GM21381 (cell line): ENCODE measurements around the gene AMZ1.
"Not testable (repeated sequence)": the region's sequence is repeated elsewhere in the genome, so short reads cannot be mapped to it uniquely, and the experiment has no call there.

Experiments used
- ATAC-seq: cut with Tn5 transposase; IDR thresholded peaks from one replicate; pipeline ENCODE4 v1.9.1; 2021; ENCODE audit warnings: mild to moderate bottlenecking, moderate library complexity; ENCODE audit not compliant: unreplicated experiment

Gene AMZ1

DNA sequence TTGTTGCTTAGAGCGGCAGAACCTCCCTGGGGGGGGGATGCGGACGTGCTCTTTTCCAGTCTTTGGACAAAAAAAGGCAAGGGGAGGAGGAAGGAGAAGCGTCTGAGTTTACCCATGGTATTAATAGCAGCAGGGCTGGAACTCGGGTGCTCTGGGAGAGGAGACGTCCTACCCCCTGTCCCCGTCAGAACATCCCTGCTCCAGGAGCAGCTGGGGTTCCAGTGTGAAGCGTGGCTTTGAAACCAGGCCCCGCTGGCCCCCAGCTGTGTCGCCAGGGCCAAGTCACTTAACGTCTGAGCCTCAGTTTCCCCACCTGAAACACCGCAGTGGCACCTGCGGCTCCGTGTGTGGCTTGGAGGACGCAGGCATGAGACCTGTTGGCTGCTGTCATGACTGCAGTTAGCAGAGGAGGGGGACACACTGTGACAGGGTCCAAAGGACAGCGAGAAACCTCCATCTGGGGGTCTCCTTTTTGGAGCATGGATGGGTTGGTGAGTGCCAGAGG, 1.4 kb downstream of the AMZ1 start:
- no peak for ATAC-seq

DNA sequence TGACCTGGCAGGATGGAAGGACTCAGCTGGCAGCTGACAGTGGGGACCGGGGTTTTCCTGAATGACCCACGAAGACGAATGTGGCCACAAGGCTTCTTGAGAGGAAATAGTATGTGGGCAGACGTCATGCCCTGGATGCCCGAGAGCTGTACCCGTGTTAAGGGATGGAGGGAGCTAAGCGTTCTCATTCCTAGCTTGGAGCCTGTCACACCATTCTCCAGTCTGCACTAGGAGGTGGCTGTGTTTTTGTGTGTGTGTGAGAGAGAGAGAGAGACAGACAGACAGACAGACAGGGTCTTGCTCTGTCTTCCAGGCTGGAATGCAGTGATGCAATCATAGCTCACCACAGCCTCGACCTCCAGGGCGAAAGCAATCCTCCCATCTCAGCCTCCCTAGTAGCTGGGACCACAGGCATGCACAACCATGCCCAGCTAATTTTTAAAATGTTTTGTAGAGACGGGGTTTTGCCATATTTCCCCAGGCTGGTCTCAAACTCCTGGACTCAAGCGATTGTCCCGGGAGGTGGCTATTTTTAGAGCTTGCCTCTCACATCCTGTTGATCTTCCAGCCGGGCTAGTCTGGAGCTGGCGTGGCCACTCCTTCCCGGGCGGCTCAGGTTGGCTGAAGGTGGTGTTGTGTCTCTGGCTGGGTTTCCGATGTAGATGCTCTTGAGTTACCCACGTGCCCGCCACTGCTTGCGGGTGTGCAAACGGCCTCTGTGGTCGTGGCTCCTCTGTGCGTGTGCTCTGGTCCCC, 2.1 kb downstream of the AMZ1 start:
- ATAC-seq: no peak

DNA sequence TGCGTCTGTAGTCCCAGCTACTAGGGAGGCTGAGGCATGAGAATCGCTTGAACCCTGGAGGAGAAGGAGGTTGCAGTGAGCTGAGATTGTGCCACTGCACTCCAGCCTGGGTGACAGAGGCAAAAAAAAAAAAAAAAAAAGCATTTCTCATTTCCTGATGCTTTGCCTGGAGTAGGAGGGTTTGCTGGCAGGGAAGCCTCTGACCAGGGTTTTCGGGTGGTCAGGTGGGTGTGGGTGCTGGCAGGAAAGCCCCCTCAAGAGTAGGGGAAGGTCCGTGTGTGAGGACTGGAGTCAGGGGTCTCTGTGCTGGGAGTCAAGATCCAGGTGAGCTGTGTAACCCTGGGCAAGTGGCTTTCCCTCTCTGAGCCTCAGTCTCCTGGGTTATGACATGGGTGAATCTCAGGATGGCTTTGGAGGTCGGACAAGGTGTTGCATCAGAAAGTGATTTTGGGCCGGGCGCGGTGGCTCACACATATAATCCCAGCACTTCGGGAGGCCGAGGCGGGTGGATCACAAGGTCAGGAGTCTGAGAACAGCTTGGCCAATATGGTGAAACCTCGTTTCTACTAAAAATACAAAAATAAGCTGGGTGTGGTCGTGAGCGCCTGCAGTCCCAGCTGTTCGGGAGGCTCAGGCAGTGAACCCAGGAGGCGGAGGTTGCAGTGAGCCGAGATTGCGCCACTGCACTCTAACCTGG, 3.2 kb downstream of the AMZ1 start:
- ATAC-seq: no peak

DNA sequence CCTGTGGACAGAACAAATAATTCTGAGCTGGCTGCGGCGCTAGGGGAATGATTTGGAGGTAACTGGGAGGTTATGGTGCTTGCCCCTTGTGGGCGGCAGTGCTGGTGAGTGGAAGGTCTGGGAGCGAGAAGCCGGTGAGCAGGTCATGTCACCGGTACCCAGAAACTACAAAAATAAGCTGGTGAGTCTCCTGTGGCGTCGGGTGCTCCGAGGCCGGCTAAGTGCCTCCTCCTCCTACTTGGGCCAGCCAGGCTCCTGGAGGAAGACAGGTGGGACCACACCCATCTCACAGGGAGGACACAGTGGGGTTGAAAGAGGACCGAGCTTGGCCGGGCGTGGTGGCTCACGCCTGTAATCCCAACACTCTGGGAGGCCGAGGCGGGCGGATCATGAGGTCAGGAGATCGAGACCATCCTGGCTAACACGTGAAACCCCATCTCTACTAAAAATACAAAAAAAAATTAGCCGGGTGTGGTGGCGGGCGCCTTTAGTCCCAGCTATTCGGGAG, 4.0 kb downstream of the AMZ1 start:
- not testable (repeated sequence) for ATAC-seq

DNA sequence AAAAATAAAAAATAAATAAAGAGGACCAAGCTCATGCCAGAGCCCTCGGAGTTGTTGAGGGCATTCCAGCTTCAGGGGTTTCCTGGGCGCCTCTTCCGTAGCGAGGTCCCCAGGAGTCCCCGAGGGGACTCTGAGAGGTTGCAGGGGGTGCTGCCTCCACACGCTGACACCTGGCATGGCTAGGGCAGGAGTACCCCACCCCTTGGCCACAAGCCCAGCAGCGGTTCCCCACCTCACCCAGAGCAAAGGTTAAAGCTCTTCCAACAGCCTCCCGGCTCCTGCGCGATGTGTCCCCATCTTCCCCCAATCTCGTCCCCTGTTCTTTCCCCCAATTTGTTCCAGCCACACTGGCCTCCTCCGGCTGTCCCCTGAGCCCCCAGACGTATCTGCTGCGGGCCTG, 4.5 kb downstream of the AMZ1 start:
- ATAC-seq: no peak

DNA sequence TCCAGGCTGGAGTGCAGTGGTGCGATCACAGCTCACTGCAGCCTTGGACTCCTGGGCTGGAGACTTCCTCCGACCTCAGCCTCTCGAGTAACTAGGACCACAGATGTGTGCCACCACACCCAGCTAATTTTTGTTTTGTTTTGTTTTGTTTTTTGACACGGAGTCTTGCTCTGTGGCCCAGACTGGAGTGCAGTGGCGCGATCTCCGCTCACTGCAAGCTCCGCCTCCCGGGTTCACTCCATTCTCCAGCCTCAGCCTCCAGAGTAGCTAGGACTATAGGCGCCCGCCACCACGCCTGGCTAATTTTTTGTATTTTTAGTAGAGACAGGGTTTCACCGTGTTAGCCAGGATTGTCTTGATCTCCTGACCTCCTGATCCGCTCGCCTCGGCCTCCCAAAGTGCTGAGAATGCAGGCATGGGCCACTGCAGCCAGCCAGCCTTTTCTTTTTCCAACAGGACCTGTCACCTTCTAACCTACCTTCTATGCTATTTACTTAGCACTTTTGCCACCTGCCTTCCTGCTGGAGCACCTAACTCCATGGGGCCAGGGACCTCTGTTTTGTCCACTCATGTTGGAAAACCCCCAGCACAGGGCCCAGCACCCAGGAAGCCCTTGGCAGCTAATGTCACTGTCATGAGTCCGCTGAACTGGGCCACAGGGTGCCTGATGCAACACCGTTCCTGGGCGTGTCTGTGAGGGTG, 5.6 kb downstream of the AMZ1 start:
- not testable (repeated sequence) for ATAC-seq

DNA sequence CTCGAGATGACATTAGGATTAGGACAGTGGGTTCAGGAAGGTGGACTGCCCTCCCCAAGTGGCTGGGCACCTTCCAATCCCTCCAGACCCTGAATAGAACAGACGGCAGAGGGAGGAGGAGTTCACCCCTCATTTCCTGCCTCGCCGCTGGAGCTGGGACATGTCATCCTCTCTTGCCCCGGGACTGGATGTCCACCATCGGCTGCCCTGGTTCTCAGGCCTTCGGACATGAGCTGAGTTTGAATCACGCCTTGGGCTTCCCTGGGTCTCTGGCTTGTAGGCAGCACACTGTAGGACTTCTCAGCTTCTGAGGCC, 6.1 kb downstream of the AMZ1 start:
- ATAC-seq: not testable (repeated sequence)

DNA sequence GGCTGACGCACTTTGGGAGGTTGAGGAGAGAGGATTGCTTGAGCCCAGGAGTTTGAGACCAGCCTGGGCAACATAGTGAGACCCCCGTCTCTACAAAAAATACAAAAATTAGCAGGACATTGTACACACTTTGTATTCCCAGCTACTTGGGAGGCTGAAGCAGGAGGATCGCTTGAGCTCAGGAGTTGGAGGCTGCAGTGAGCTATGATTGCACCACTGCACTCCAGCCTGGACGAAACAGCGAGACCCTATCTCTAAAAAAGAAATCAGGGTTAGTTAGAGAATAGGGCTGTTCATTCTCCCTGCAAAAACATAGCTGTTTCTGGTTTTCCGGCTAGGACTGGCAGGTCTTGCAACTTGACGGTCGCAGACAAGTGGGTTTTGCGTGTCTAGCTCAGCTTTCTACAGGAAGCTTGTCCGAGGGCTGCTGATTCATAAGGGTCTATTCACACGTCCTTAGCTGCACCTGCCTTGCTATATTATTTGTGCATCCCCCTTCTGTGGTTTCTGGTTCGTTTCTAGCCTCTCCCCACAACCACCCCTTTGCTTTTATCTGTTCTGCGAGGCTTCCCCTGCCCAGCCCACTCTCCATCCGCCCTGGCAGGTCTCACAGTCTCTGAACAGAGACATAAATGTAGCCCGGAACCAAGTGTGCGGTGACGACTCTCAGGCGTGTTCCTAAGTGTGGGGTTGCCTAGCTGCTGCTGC, 10.7 kb downstream of the AMZ1 start:
- peak; percentile 95 for ATAC-seq

DNA sequence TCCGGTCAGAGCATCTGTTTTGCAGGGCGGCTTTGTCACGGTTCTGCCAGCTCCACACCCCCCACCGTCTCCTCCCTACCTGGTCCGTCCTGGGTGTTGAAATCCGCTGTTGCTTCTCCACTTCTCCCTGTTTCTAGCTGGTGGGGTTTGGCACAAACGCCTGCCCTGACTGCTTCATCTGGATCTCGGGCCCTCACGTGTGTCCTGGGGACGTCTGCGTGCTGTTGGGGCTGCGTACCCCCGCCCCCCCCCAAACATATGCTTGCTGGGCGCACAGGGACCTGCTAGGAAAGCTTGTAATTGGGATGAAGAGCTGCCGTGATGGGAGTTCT, 11.3 kb downstream of the AMZ1 start:
- ATAC-seq: no peak

DNA sequence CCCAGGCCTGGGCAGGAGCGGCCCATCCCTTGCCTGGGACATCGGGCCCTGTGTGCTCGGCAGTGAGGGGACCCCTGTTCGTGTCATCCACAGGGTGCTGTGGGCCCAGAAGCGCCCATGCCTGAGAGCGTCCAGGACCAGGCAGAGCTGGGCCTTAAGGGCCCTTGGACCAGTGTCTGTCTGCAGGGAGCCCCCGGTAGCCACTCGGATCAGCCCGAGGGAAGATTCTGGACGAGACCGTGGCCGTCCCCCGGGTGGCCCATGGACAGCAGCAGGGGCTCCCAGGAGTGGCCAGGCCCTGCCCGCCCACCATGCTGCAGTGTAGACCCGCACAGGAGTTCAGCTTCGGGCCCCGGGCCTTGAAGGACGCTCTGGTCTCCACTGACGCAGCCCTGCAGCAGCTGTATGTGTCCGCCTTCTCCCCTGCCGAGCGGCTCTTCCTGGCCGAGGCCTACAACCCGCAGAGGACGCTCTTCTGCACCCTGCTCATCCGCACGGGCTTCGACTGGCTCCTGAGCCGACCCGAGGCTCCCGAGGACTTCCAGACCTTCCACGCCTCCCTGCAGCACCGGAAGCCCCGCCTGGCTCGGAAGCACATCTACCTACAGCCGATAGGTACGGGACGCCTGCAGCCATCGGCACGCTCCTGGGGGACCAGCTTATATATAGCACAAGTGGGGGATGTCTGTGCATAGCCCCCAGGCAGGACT, 12.3 kb downstream of the AMZ1 start:
- no peak for ATAC-seq

DNA sequence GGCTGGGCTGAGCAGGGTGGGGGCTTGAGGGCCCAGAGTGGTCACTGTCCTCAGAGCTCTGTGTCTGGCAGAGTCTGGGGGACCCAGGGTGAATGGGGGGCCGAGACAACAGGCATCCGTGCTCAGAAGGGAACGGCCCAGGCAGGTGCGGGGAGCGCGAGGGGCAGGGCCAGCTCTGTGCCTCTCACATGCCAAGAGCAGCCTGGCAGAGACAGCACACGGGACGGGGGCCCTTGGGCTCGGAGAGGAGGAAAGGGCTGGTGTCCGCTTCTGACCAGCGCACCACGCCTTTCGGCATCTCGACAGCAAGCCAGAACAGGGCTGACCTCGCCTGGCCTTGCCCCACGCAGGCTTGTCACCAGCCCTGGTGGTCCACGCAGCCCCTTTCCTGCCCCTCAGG, 13.4 kb downstream of the AMZ1 start:
- ATAC-seq: no peak

DNA sequence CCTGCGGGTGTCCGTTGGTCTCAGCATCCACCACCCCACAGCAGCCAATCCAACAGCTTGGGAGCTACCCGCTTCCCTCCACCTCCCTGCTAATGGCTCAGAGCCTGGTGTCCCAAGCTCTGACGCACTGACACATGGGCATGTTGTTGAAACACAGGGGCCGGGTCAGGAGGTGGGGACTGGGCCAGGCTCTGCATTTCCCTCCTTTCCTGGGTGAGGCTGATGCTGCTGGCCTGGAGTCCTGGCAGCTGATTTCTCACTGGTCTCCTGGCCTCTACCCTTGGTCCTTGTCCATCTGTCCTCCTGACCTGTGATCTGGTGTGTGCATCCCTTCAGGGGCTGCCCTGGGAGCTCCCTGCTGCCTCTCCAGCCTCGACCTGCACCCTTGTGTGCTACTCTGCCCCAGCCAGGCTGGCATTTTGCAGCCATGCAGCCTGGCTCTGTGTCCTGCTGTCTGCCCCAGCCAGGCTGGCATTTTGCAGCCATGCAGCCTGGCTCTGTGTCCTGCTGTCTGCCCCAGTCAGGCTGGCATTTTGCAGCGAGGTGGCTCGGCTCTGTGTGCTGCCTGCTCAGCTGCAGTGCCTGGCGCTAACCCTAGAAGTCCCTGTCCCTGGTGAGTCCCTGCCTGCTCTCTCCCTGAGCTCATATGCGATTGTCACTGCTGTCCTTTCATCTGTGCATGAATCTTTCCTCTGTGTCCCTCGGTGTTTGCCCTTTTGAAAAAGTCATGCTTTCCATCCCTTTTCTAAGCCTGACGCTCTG, 14.0 kb downstream of the AMZ1 start:
- ATAC-seq: no peak

DNA sequence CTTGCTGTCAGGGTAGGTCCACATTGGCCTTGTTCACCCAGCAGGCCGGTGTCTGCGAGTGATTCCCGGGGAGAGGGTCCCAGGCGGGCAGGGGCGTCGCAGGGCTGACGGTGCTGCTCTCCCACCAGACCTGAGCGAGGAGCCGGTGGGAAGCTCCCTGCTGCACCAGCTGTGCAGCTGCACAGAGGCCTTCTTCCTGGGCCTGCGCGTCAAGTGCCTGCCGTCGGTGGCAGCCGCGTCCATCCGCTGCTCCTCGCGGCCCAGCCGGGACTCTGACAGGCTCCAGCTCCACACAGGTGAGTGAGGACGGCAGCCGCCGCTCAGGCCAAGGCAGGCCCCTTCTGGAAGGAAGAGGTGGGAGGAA, 14.6 kb downstream of the AMZ1 start:
- no peak for ATAC-seq

DNA sequence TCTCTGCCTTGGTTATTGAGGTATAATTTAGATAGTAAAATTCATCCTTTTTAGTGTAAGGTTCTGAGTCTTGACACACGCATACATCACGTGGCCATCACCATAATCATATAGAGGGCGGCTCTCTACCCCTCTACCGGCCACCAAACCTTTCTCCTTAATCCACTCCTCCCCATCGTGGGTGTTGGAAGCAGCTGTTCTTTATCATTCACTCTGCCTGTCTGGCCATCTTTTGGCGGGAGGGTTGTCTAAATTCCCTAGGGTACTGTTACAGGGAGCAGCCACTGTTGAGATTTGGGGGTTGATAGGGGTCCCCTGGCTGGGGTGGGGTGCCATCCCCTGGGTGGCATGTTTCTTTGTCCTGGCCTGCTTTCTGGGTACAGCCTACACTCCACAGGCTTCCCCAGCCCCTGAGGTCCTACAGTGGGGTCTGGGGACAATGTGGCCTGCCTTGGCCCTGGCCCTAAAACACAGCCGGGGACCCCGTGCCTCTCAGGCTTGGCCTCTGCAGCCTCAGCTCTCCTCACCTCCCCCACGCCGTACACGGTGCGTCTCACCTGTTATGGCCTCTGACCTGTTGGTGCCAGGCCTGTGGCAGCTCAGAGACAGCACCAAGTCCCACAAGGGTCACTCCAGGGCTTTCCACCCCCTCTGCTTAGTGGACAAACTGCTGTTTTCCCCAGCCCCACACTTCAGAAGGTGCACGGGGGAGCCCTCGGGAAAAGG, 17.5 kb downstream of the AMZ1 start:
- no peak for ATAC-seq

DNA sequence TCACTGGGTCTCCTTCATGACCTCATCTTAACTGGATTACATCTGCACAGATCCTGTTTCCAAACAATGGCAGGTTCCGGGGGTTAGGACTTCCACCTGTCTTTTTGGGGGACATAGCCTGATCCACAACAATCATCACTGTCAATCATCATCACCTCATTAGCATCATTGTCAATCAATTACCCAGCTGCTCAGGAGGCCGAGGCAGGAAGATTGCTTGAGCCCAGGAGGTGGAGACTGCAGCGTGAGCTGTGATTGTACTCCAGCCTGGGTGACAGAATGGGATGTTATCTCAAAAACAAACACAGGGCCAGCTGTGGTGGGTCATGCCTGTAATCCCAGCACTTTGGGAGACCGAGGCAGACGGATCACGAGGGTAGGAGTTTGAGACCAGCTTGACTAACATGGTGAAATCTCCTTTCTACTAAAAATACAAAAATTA, 18.7 kb downstream of the AMZ1 start:
- ATAC-seq: no peak

DNA sequence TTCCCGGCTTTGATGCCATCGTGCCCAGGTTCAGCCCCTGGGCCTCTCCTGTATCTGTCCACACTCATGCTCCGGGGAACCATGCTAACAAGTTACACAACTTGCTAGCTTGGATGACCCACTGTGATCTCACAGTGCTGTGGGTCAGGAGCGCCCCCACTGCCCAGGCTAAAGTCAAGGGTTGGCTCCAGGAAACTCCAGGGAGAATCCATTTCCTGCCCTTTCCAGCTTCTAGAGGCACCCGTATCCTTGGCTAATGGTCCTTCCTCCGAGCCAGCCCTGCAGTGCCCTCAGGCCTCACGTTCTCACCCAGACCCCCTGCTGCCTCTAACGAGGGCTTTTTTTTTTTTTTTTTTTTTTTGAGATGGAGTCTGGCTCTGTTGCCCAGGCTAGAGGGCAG, 19.5 kb downstream of the AMZ1 start:
- ATAC-seq: no peak

DNA sequence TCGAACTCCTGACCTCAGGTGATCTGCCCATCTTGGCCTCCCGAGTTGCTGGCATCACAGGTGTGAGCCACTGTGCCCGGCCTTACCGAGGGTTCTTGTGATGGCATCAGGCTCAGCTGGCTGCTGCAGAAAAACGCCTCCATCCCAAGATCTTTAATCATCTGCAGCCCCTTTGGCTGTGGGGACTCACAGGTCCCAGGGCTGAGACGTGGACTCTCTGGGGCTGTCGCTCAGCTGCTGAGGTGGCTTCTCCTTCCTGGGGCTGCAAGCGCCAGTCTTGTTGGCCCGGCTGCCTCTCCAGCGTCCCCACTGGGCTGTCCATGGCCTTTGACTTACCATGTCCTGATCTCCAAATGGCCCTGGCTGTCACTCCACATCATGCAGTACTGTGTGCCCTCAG, 20.0 kb downstream of the AMZ1 start:
- ATAC-seq: no peak

DNA sequence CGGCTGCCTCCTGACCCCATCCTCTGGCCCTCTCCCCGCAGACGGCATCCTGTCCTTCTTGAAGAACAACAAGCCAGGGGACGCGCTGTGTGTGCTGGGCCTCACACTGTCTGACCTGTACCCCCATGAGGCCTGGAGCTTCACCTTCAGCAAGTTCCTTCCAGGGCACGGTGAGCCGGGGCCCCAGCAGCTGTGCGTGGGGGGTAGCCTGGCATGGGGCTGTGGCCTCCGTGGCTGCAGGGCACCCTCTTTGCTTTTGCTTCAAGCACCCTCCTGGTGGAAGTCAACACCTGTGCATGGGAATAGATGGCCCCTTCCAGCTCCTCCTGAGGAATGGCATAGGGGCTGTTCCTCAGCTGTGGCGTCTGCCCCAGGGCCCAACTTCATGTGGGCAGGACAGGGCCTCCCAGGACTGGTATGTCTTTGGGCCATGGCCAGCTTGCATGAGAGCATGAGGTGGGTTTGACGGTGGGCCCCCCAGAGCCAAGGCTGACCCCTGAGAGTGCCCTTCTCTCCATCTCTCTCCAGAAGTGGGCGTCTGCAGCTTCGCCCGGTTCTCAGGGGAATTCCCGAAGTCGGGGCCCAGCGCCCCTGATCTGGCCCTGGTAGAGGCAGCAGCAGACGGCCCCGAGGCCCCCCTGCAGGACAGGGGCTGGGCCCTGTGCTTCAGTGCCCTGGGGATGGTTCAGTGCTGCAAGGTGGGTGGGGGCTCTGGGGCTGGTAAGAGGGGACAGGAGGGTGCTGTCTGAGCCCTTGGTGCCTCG, 20.7 kb downstream of the AMZ1 start:
- no peak for ATAC-seq
